ENCODE measurements around the gene RAB11FIP2. TPM values are rescaled to one million over a fixed set of nuclear protein-coding genes. Genes with fewer than 3 reads are reported as not detected.

Gene RAB11FIP2
- total and polyA plus RNA-seq, 4 donors, result 3.0 to 11.5 (median 6.0) TPM

DNA sequence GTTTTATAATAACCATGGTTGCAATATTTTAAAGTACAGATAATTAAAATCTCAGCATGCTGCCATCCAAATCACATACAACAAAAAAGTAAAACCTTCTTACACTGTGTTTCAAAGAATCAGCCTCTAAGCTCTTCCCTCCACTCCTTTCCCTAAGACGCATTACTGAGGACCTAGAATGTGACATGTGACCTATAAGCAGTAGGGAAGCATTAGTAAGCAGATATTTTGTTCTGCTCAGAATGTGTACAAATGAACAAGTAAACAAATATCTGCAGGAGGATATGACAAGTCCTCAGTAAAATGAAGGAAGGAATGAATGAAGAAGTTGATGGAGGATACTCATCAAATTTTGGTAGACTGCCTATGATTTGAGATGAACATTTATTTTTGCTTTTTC lies 49.1 kb downstream of the RAB11FIP2 start (continued):
- no peak for TF ChIP-seq CTCF (IDR thresholded peaks at IDR 0.05; ENCODE audit: low read depth, low read length, missing input control)
- no peak for TF ChIP-seq EGR1 (IDR thresholded peaks at IDR 0.05; ENCODE audit: low read depth in 2 of 2)
- no peak for TF ChIP-seq ATF3 (IDR thresholded peaks at IDR 0.05)
- TF ChIP-seq RXRA (IDR thresholded peaks at IDR 0.05), result no peak

DNA sequence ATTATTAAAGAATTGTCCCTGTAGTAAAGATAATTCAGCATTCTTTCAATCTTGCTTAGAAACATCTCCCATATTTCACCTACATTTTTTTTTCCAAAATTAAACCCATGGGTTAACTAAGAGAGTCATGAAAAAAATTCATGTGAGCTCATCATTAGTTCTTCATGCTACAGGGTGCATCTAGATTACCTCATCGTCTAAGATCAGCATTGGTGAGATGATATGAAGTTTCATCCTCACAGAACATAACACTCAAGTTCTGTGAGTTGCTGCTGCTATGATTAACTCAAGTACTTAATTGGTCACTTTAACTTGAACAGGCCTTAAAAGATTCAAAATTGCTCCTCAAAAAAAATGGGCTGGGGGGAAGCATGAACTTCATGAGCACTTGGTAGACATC lies 50.0 kb downstream of the RAB11FIP2 start:
- Histone ChIP-seq H3K9ac (ENCODE audit: low read depth in 1 of 2, low read length in 2 of 2) (no peak overlapping the region), H3K36me3 (ENCODE audit: control insufficient read depth in 4 of 4, insufficient read depth in 3 of 4, low read depth in 1 of 4, low read length in 3 of 4) (peaks cover 0 to 3% (median 0%) of the 10 kb centered on the region in 4 donors), H3K27ac (ENCODE audit: low read depth in 1 of 2, low read length in 2 of 2) (no peak overlapping the region), H3K4me3 (ENCODE audit: low read depth in 1 of 3, low read length in 3 of 3) (no peak overlapping the region), H3K4me1 (ENCODE audit: control insufficient read depth in 4 of 4, insufficient read depth in 4 of 4, low read length in 3 of 4) (no peaks in the 10 kb centered on the region), H3K27me3 (ENCODE audit: control insufficient read depth in 4 of 4, insufficient read depth in 4 of 4, low read length in 3 of 4) (no peaks in the 10 kb centered on the region), H3K9me3 (ENCODE audit: control insufficient read depth in 4 of 4, low read length in 3 of 4) (no peaks in the 10 kb centered on the region)
- TF ChIP-seq, protein P1, sequence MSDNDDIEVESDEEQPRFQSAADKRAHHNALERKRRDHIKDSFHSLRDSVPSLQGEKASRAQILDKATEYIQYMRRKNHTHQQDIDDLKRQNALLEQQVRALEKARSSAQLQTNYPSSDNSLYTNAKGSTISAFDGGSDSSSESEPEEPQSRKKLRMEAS (IDR thresholded peaks at IDR 0.05), result no peak
- no peak for TF ChIP-seq NR2F2 (IDR thresholded peaks at IDR 0.05)
- no peak for TF ChIP-seq FOXA2 (IDR thresholded peaks at IDR 0.05)
- no peak for TF ChIP-seq GABPA (IDR thresholded peaks at IDR 0.05 in 1 of 2, conservative IDR thresholded peaks at IDR 0.05 in 1 of 2)
- no peak for TF ChIP-seq CTCF (IDR thresholded peaks at IDR 0.05; ENCODE audit: low read depth, low read length, missing input control)
- TF ChIP-seq YY1 (IDR thresholded peaks at IDR 0.05), result no peak
- no peak for TF ChIP-seq HNF4G (IDR thresholded peaks at IDR 0.05)
- no peak for TF ChIP-seq FOXA1 (IDR thresholded peaks at IDR 0.05)
- no peak for TF ChIP-seq ZBTB33 (IDR thresholded peaks at IDR 0.05)
- TF ChIP-seq REST (IDR thresholded peaks at IDR 0.05), result no peak
- TF ChIP-seq RXRA (IDR thresholded peaks at IDR 0.05), result no peak
- no peak for TF ChIP-seq ATF3 (IDR thresholded peaks at IDR 0.05)
- TF ChIP-seq SP1 (IDR thresholded peaks at IDR 0.05), result no peak
- no peak for TF ChIP-seq RAD21 (IDR thresholded peaks at IDR 0.05)
- TF ChIP-seq JUND (IDR thresholded peaks at IDR 0.05), result no peak
- no peak for TF ChIP-seq TAF1 (conservative IDR thresholded peaks at IDR 0.05)
- DNase-seq (ENCODE audit: low spot score), result no peak
- 99% methylated on average over 1 of the region's 1 CpG for WGBS
